Stomach smooth muscle (tissue), 2 donors: ENCODE measurements around the gene ZSCAN29.
A peak's percentile ranks its signal among the peaks of the same experiment; 100 is the strongest.

Source experiments
- H3K27ac ChIP-seq: one replicate; pipeline ENCODE4 v1.7.0; 2013; ENCODE audit warnings: mild to moderate bottlenecking, low read length, inconsistent platforms
- H3K27me3 ChIP-seq, 2 donors: one replicate each; pipeline ENCODE4 v1.7.0; 2013; ENCODE audit warnings: low read length in 2 of 2; ENCODE audit not compliant: insufficient read depth in 2 of 2, control insufficient read depth in 1 of 2
- H3K36me3 ChIP-seq, 2 donors: one replicate each; pipeline ENCODE4 v1.7.0; 2013; ENCODE audit warnings: low read length in 2 of 2; ENCODE audit not compliant: control insufficient read depth in 2 of 2, insufficient read depth in 2 of 2
- H3K4me1 ChIP-seq: one replicate; pipeline ENCODE4 v1.7.0; 2013; ENCODE audit warnings: low read length; ENCODE audit not compliant: control insufficient read depth, insufficient read depth
- H3K4me3 ChIP-seq, 2 donors: one replicate each; pipeline ENCODE4 v1.7.0; 2013; ENCODE audit warnings: low read length in 2 of 2
- H3K9ac ChIP-seq, 2 donors: one replicate each; pipeline ENCODE4 v1.7.0; 2013; ENCODE audit warnings: low read length in 2 of 2, mild to moderate bottlenecking in 1 of 2
- H3K9me3 ChIP-seq, 2 donors: one replicate each; pipeline ENCODE4 v1.7.0; 2013; ENCODE audit warnings: low read length in 2 of 2; ENCODE audit not compliant: control insufficient read depth in 2 of 2
- donor health status: healthy.
- donor health status: Pancreatic carcinoma.

Gene ZSCAN29

DNA sequence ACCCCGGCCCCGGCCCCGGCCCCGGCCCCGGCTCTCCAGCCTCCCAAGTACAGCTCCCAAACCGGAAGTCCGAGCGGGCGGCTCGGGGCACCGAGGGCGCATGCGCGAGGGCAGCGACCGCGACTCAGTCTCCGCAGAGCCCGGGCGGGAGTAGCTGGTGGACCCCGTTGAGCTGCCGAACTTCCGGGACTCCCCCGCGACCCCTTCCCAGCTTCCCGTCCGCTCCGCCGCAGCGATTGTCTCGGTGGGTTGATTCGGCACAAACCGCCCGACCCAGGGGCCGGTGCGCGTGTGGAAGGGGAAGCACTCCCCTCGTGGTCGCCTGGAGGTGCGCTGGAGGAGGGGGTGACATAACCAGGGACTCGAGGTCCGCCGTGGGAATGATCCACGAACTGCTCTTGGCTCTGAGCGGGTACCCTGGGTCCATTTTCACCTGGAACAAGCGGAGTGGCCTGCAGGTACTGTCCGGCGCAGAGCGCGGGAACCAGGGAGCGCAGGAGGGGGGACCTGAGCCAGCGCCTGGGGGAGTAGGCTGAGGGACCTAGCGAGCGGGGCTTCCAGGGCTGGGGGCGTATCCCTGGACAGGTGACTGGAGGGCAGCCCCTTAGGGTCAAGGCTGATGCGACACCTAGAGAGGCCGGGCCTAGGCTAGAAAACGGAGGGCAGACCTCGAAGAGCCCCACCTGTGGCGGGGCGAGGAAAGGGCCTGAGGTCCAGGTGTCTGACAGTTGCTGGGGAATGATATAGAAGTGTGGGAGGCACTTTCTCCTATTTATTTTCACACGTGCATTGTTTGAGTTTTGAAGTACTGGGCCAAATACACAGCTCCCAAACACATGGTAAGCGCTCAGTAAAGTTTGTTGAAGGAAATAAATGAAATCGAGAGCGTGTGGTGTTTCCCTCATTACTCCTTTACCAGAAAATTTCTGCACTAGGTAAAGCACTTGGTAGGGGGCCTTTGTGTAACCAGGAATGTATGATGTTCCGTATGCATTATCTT, at the start of gene ZSCAN29, which contains the start of gene TUBGCP4:
Gene ZSCAN29 (minus strand): TSS at position 69 of the 1,000 bp plus-strand sequence. CDS start 1,130 bp downstream, outside the sequence.
Gene TUBGCP4 (plus strand): TSS at position 127 of the 1,000 bp plus-strand sequence. CDS start 254 bp downstream, at position 381.
- Histone ChIP-seq H3K4me1 (peaks cover 25% of the 10 kb centered on the region), H3K27me3 (no peaks in the 10 kb centered on the region), H3K27ac (peak within 1 kb of the TSS; percentile 11), H3K9me3 (no peaks in the 10 kb centered on the region), H3K9ac (peak within 1 kb of the TSS; percentile 74 to 90), H3K36me3 (peaks cover 13 to 14% of the 10 kb centered on the region in 2 donors), H3K4me3 (peak within 1 kb of the TSS; percentile 90 to 95)

- Histone ChIP-seq H3K36me3 (peaks cover 45 to 48% of the 10 kb centered on the region in 2 donors), H3K9me3 (no peaks in the 10 kb centered on the region), H3K27ac (no peak overlapping the region), H3K27me3 (no peaks in the 10 kb centered on the region), H3K4me3 (no peak overlapping the region), H3K9ac (no peak overlapping the region), H3K4me1 (no peaks in the 10 kb centered on the region)
Measured at GRCh38 chr15:43420435-43420834, 49.6 kb upstream of the ZSCAN29 start.

DNA sequence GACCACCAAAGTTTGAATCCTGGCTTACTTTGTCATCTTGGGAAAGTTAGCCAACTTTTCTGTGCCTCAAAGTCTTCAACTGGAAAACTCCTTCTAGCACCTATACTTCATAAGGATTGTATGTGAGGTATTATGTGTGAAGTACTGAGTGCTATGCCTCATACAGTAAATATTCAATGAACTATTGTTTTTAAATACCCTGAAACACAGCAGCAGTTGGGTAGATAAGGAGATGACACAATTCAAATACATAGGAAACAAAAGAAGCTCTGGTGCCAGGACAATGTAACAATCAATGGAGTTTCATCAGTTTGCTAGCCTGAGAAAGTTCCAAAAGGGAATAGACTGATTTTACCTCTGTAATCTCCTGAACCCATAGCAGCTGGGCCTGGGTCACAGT, 43.4 kb upstream of the ZSCAN29 start:
- Histone ChIP-seq H3K4me1 (no peaks in the 10 kb centered on the region), H3K9me3 (no peaks in the 10 kb centered on the region)

DNA sequence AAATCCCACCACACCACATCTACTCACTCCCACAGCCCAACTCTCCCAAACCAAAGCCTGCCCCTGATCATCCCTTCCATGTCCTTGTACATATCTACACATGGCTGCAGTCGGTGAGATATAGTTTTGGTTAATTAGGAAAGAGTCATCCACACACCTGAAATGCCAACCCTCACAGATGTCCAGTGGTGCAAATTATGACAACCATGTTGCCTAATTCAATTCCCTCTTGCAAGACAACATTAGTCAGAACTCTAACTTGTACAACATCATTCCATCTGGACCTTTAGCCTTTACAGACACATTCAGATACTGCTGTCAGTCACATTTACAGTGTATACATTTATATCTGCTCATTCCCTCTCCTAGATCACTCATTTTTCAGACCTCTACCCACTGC, 41.3 kb upstream of the ZSCAN29 start:
- Histone ChIP-seq H3K27me3 (no peaks in the 10 kb centered on the region), H3K4me1 (no peaks in the 10 kb centered on the region), H3K36me3 (peaks cover 62 to 68% of the 10 kb centered on the region in 2 donors), H3K27ac (no peak overlapping the region), H3K9me3 (no peaks in the 10 kb centered on the region), H3K9ac (no peak overlapping the region), H3K4me3 (no peak overlapping the region)

More for the DNA sequence above, 43.4 kb upstream of the ZSCAN29 start:
- Histone ChIP-seq H3K4me3 (no peak overlapping the region), H3K27me3 (no peaks in the 10 kb centered on the region), H3K27ac (no peak overlapping the region), H3K9ac (no peak overlapping the region), H3K36me3 (peaks cover 50 to 51% of the 10 kb centered on the region in 2 donors)

GRCh38 chr15:43410572-43411214, 39.9 kb upstream of the ZSCAN29 start:
- H3K9me3 ChIP-seq = no peaks in the 10 kb centered on the region
- no peak overlapping the region for H3K4me3 ChIP-seq
- no peak overlapping the region for H3K27ac ChIP-seq
- no peak overlapping the region for H3K9ac ChIP-seq
- peaks cover 6% of the 10 kb centered on the region for H3K4me1 ChIP-seq
- no peaks in the 10 kb centered on the region for H3K27me3 ChIP-seq
- H3K36me3 ChIP-seq = peaks cover 58 to 65% of the 10 kb centered on the region in 2 donors

- Histone ChIP-seq H3K27ac (no peak overlapping the region), H3K27me3 (no peaks in the 10 kb centered on the region), H3K4me1 (peaks cover 6% of the 10 kb centered on the region), H3K4me3 (no peak overlapping the region), H3K9me3 (no peaks in the 10 kb centered on the region), H3K36me3 (peaks cover 63 to 65% of the 10 kb centered on the region in 2 donors), H3K9ac (no peak overlapping the region)
Measured at GRCh38 chr15:43408789-43409188, 37.9 kb upstream of the ZSCAN29 start.

GRCh38 chr15:43406808-43407207, 36.0 kb upstream of the ZSCAN29 start:
- Histone ChIP-seq H3K27ac (no peak overlapping the region), H3K27me3 (no peaks in the 10 kb centered on the region), H3K4me3 (no peak overlapping the region), H3K9me3 (no peaks in the 10 kb centered on the region), H3K36me3 (peaks cover 54 to 58% of the 10 kb centered on the region in 2 donors), H3K4me1 (peaks cover 6% of the 10 kb centered on the region), H3K9ac (no peak overlapping the region)

- no peak overlapping the region for H3K4me3 ChIP-seq
- H3K4me1 ChIP-seq = peaks cover 6% of the 10 kb centered on the region
- H3K36me3 ChIP-seq = peaks cover 58 to 60% of the 10 kb centered on the region in 2 donors
- H3K9me3 ChIP-seq = no peaks in the 10 kb centered on the region
- H3K27ac ChIP-seq = peak overlapping the region; percentile 56
- no peaks in the 10 kb centered on the region for H3K27me3 ChIP-seq
- H3K9ac ChIP-seq = no peak overlapping the region
Measured at GRCh38 chr15:43406189-43406588, 35.3 kb upstream of the ZSCAN29 start.

DNA sequence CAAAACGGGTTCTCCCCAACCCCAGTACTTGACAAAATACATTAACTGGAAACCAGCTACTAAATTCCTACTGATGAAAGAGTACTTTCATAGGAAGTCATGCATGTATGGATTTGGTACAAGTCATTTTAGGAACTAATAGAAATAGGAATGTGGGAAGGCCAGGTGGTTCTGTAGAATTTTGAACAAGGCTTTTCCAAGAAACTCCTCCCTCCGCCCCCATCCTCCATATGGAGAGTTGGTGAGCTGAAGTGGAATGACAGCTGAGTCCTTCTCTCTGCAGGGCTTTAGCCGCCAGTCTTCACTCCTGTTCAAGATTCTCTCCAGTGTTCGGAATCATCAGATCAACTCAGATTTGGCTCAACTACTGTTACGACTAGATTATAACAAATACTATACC, 33.3 kb upstream of the ZSCAN29 start:
- H3K27ac ChIP-seq = no peak overlapping the region

DNA sequence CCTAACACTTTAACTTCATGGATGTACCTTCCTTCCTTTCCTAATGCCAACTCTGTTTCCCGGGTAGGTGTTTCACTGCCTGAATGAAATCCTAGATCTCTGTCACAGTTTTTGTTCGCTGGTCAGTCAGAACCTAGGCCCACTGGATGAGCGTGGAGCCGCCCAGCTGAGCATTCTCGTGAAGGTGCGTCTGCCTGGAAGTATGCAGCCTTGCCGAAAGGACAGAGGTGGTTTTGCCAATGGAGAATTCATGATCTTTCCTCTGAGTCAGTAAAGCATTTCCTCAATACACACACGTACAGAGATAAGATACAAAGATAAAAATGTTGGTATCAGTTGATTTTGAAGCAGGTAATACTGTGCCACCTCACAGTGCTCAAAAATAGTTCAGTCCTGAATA, 32.8 kb upstream of the ZSCAN29 start:
- H3K27me3 ChIP-seq = no peaks in the 10 kb centered on the region
- no peaks in the 10 kb centered on the region for H3K9me3 ChIP-seq
- H3K4me1 ChIP-seq = peaks cover 6% of the 10 kb centered on the region
- no peak overlapping the region for H3K9ac ChIP-seq
- H3K36me3 ChIP-seq = peaks cover 47 to 52% of the 10 kb centered on the region in 2 donors
- no peak overlapping the region for H3K27ac ChIP-seq
- H3K4me3 ChIP-seq = no peak overlapping the region

More for the DNA sequence above, 33.3 kb upstream of the ZSCAN29 start:
- Histone ChIP-seq H3K4me1 (peaks cover 6% of the 10 kb centered on the region), H3K9ac (no peak overlapping the region), H3K27me3 (no peaks in the 10 kb centered on the region), H3K9me3 (no peaks in the 10 kb centered on the region), H3K4me3 (no peak overlapping the region), H3K36me3 (peaks cover 52 to 54% of the 10 kb centered on the region in 2 donors)
